Measurements from ENCODE around the gene GCNT2.

DNA sequence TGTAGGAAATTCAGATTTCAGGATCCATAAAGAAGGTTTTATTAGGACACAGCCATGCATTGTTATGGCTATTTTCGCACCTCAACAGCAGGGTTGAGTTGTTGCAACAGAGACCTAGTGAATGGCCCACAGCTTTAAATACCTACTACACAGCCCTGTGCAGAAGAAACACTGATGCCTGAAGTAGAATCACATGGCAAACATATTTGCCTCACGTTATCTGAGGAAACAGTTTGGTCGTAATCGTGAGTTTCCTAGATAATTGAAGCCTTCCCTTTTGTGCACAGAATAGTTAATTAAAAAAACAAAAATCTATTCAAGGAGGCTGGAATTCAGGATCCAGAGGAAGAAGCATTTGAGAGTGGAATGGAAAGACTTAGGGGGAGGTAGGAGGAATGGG is 55.1 kb downstream of the GCNT2 start:
- TF ChIP-seq CTCF (conservative IDR thresholded peaks at IDR 0.05; ENCODE audit: low read depth, low read length) (no peak), EZH2 (IDR thresholded peaks at IDR 0.05; ENCODE audit: low read length, unreplicated experiment) (no peak)
